ENCODE data around the gene GPR180. TPM values are rescaled to one million over a fixed set of nuclear protein-coding genes. Genes with fewer than 3 reads are reported as not detected.
A peak's percentile ranks its signal among the peaks of the same experiment; 100 is the strongest.

GPR180 gene
- total RNA-seq, 2 donors from 2014 or later, result 6.7 to 8.0 TPM

- Mint-ChIP-seq H3K27ac (no peak overlapping the region), H3K4me1 (no peaks in the 10 kb centered on the region), H3K9me3 (no peaks in the 10 kb centered on the region), H3K27me3 (peaks cover 34% of the 10 kb centered on the region), H3K36me3 (ENCODE audit: low read depth) (no peaks in the 10 kb centered on the region), H3K4me3 (no peak overlapping the region)
- peak; percentile 37 for ATAC-seq (replicated peaks)
These were observed 73.1 kb downstream of the GPR180 start for GRCh38 chr13:94674609-94675348.

- H3K27me3 Mint-ChIP-seq, result peaks cover 42% of the 10 kb centered on the region
- no peak overlapping the region for H3K4me3 Mint-ChIP-seq
- no peak overlapping the region for H3K27ac Mint-ChIP-seq
- ATAC-seq (replicated peaks), result no peak
- no peaks in the 10 kb centered on the region for H3K36me3 Mint-ChIP-seq (ENCODE audit: low read depth)
- no peaks in the 10 kb centered on the region for H3K9me3 Mint-ChIP-seq
- no peaks in the 10 kb centered on the region for H3K4me1 Mint-ChIP-seq
These were observed 76.1 kb downstream of the GPR180 start for GRCh38 chr13:94677799-94678198.

GRCh38 chr13:94678845-94679244, 77.2 kb downstream of the GPR180 start:
- Mint-ChIP-seq H3K4me3 (no peak overlapping the region), H3K36me3 (ENCODE audit: low read depth) (no peaks in the 10 kb centered on the region), H3K4me1 (no peaks in the 10 kb centered on the region), H3K27ac (no peak overlapping the region), H3K9me3 (no peaks in the 10 kb centered on the region), H3K27me3 (peaks cover 47% of the 10 kb centered on the region)
- ATAC-seq (replicated peaks), result no peak

- Mint-ChIP-seq H3K27me3 (peaks cover 46% of the 10 kb centered on the region), H3K4me1 (no peaks in the 10 kb centered on the region), H3K27ac (no peak overlapping the region), H3K36me3 (ENCODE audit: low read depth) (no peaks in the 10 kb centered on the region), H3K4me3 (no peak overlapping the region), H3K9me3 (no peaks in the 10 kb centered on the region)
- ATAC-seq (replicated peaks), result no peak
These were observed 78.0 kb downstream of the GPR180 start for GRCh38 chr13:94679614-94680013.

GRCh38 chr13:94682229-94682628, 80.6 kb downstream of the GPR180 start:
- Mint-ChIP-seq H3K9me3 (no peaks in the 10 kb centered on the region), H3K27ac (no peak overlapping the region), H3K27me3 (peaks cover 34% of the 10 kb centered on the region), H3K4me1 (no peaks in the 10 kb centered on the region), H3K4me3 (no peak overlapping the region), H3K36me3 (ENCODE audit: low read depth) (no peaks in the 10 kb centered on the region)
- no peak for ATAC-seq (replicated peaks)

- no peak for ATAC-seq (replicated peaks)
- no peak overlapping the region for H3K4me3 Mint-ChIP-seq
- peaks cover 30% of the 10 kb centered on the region for H3K27me3 Mint-ChIP-seq
- no peaks in the 10 kb centered on the region for H3K9me3 Mint-ChIP-seq
- no peaks in the 10 kb centered on the region for H3K36me3 Mint-ChIP-seq (ENCODE audit: low read depth)
- H3K27ac Mint-ChIP-seq, result no peak overlapping the region
- H3K4me1 Mint-ChIP-seq, result no peaks in the 10 kb centered on the region
These were observed 81.8 kb downstream of the GPR180 start for GRCh38 chr13:94683409-94683808.

Other genes starting within 250 kb of the GPR180 start
- under 1 TPM in 1 of 2 donors, not detected in 1; 0.29 TPM for gene DCT, start 122.2 kb upstream of the GPR180 start, total RNA-seq
- gene TGDS, start 5.7 kb upstream of the GPR180 start, total RNA-seq, result 10 to 100 TPM; 18.2 to 24.4 TPM
- gene SOX21, start 110.7 kb downstream of the GPR180 start, total RNA-seq, result not detected

Data from activated T-helper 17 cell treated with anti-CD3 and anti-CD28 coated beads, Interleukin-2, amount 50 U/mL, for 72 hours (primary cell).